Epithelial cell of esophagus (primary cell): ENCODE data around the gene SPPL3.

ENCODE experiments used
- DNase-seq: peaks from one replicate; pipeline ENCODE4 v3.0.0; 2010; ENCODE audit warnings: low read depth
- H3K4me3 ChIP-seq: 2 replicates; pipeline ENCODE4 v1.5.1; 2011; ENCODE audit warnings: mild to moderate bottlenecking, low read length, control low read depth
- CTCF ChIP-seq: IDR thresholded peaks from 2 replicates; pipeline ENCODE4 v1.5.1; 2011; ENCODE audit warnings: low read depth, mild to moderate bottlenecking, low read length, control low read depth, inconsistent platforms; ENCODE audit not compliant: insufficient read depth; ENCODE audit errors: missing control alignments

Gene SPPL3

GRCh38 chr12:120920178-120920577 is 16.0 kb upstream of the SPPL3 start:
- H3K4me3 ChIP-seq, result no peak overlapping the region
- no peak for TF ChIP-seq CTCF
- no peak for DNase-seq

GRCh38 chr12:120917748-120918147 is 13.6 kb upstream of the SPPL3 start:
- no peak overlapping the region for H3K4me3 ChIP-seq
- no peak for TF ChIP-seq CTCF
- no peak for DNase-seq

GRCh38 chr12:120916561-120916960 is 12.4 kb upstream of the SPPL3 start:
- DNase-seq, result no peak
- no peak for TF ChIP-seq CTCF
- H3K4me3 ChIP-seq, result no peak overlapping the region

DNA sequence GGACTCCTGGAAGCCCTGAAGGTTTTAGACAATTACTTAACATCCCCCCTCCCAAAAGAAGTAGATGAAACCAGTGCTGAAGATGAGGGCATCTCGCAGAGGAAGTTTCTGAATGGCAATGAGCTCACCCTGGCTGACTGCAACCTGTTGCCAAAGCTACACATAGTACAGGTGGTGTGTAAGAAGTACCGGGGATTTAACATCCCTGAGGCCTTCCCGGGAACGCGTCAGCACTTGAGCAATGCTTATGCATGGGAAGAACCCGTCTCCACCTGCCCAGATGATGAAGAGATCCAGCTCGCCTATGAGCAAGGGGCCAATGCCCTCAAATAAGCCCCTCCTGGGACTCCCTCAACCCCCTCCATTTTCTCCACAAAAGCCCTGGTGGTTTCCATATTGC is 10.6 kb upstream of the SPPL3 start:
- peak; percentile 100 for DNase-seq
- TF ChIP-seq CTCF, result no peak
- H3K4me3 ChIP-seq, result no peak overlapping the region

DNA sequence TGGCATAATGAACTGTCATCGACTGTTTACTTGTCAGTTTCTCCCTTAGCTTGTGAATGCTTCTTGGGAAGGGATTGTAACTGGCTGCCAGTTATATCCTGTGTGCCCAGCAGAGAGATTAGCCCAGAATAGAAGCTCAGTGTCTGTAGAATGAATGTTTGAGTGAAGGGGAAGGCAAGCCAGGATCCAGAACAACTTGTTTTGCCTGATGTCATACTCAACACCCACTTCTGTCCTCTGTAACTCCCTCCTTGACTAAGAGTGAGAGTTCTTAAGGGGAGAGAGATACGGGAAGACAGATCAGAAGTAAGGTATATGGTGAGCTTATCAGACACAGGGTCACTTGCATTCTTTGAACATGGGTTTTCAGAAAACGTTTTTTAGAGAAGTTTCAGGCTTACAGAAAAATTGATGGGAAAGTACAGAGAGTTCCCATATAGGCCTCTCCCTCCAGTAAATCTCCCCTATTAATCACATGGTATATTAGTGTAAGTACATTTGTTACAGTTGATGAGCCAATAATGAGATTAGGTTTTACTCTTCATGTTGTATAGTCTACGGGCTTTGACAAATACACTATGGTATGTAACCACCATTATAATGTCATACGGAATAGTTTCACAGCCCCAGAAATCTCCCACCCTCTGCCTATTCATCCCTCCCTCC is 5.6 kb upstream of the SPPL3 start:
- DNase-seq, result peak; percentile 80
- no peak overlapping the region for H3K4me3 ChIP-seq
- no peak for TF ChIP-seq CTCF

DNA sequence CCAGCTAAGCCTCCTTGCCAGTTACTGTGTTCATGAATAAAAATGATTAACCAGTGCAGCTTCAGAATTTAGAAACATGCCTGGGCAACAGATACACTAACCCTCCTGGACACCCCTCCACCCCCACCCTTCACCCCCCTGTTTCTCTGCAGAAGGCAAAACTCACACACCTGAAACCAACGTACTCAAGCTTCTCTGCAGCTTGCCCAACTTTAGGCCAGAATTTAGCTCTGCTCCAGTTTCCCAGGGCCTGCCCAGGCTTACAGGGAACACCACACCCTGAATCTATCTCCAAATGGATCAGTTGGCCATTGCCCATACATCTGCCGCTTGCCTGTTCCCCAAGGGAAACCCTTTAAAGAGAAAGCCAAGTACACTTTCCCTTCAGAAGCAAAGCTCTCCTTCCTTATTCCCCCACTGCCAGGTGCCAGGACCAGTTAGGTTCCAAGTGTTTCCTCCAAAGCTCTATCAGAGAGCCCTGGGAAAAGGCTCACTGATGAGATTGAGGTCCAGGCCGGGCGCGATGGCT is 1.8 kb upstream of the SPPL3 start:
- no peak for TF ChIP-seq CTCF
- DNase-seq, result peak; percentile 66
- no peak overlapping the region for H3K4me3 ChIP-seq
